HEK293T (cell line): ENCODE data around the gene TMSB4Y.

Experiments used
- CTCF ChIA-PET: fragments of 350-600 bp; formaldehyde crosslinking; extraction: SDS; loops from one replicate; lab custom pipeline; 2021; ENCODE audit warnings: antibody characterized with exemption, inconsistent platforms; lab: Yijun Ruan, JAX
- POLR2A ChIA-PET: fragments of 350-600 bp; formaldehyde crosslinking; extraction: SDS; loops from one replicate; lab custom pipeline; 2020; ENCODE audit warnings: antibody characterized with exemption, inconsistent platforms; lab: Yijun Ruan, JAX
- DNase-seq: peaks from one replicate; pipeline ENCODE4 v3.0.0; 2012; ENCODE audit warnings: mixed read lengths; ENCODE audit errors: extremely low spot score
- ARNT ChIP-seq: fragments of 450-650 bp; IDR thresholded peaks from 2 replicates; pipeline ENCODE4 v1.6.1; 2017; ENCODE audit warnings: mild to moderate bottlenecking
- BHLHE40 ChIP-seq: fragments of 450-650 bp; IDR thresholded peaks from 2 replicates; pipeline ENCODE4 v1.6.1; 2016; ENCODE audit warnings: mild to moderate bottlenecking, moderate library complexity, borderline replicate concordance
- CTBP1 ChIP-seq: fragments of 450-650 bp; IDR thresholded peaks from 2 replicates; pipeline ENCODE4 v1.6.1; 2016; ENCODE audit warnings: borderline replicate concordance
- ELF4 ChIP-seq: fragments of 450-650 bp; IDR thresholded peaks from 2 replicates; pipeline ENCODE4 v1.6.1; 2017; ENCODE audit warnings: antibody characterized with exemption
- FOXA1 ChIP-seq: fragments of 450-650 bp; IDR thresholded peaks from 2 replicates; pipeline ENCODE4 v1.6.1; 2016; ENCODE audit warnings: mild to moderate bottlenecking
- FOXK2 ChIP-seq: fragments of 450-650 bp; IDR thresholded peaks from 2 replicates; pipeline ENCODE4 v1.6.1; 2016; ENCODE audit warnings: mild to moderate bottlenecking
- FOXM1 ChIP-seq: fragments of 450-650 bp; IDR thresholded peaks from 2 replicates; pipeline ENCODE4 v1.6.1; 2017; ENCODE audit warnings: mild to moderate bottlenecking, borderline replicate concordance
- HDGF ChIP-seq: fragments of 450-650 bp; IDR thresholded peaks from 2 replicates; pipeline ENCODE4 v1.6.1; 2017; ENCODE audit warnings: antibody characterized with exemption, borderline replicate concordance
- L3MBTL2 ChIP-seq: fragments of 450-650 bp; conservative IDR thresholded peaks from 2 replicates; pipeline ENCODE4 v1.6.1; 2016; ENCODE audit warnings: mild to moderate bottlenecking
- LEF1 ChIP-seq: fragments of 450-650 bp; IDR thresholded peaks from 2 replicates; pipeline ENCODE4 v1.6.1; 2017; ENCODE audit warnings: mild to moderate bottlenecking, borderline replicate concordance
- NFRKB ChIP-seq: fragments of 450-650 bp; IDR thresholded peaks from 2 replicates; pipeline ENCODE4 v1.6.1; 2016; ENCODE audit warnings: mild to moderate bottlenecking, moderate library complexity
- PKNOX1 ChIP-seq: fragments of 450-650 bp; IDR thresholded peaks from 2 replicates; pipeline ENCODE4 v1.6.1; 2016
- SP1 ChIP-seq: fragments of 450-650 bp; IDR thresholded peaks from 2 replicates; pipeline ENCODE4 v1.6.1; 2017
- SUZ12 ChIP-seq: fragments of 450-650 bp; IDR thresholded peaks from 2 replicates; pipeline ENCODE4 v1.6.1; 2016; ENCODE audit warnings: mild to moderate bottlenecking
- TARDBP ChIP-seq: fragments of 450-650 bp; IDR thresholded peaks from 2 replicates; pipeline ENCODE4 v1.6.1; 2016
- ZNF384 ChIP-seq: fragments of 450-650 bp; IDR thresholded peaks from 2 replicates; pipeline ENCODE4 v1.6.1; 2016

The TMSB4Y gene

DNA sequence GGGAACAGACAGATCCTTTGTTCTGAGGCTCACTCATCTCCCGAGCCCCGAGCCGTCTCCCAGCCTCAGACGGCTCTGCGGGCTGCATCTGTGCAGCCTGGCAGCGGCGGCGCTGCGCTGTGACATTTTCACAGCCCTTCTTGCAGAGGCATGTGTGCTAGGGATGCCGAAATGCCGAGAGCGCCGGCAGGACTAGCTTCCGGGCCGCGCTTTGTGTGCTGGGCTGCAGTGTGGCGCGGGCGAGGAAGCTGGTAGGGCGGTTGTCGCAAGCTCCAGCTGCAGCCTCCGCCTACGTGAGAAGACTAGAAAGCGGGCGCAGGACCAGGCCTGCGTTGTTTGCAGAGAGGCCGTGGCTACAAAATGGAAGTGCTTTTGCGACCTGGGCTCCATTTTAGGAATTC lies at the start of gene TMSB4Y:
TSS of gene TMSB4Y (plus strand) at position 332 of the 401 bp plus-strand sequence.
- ChIA-PET POLR2A (no interaction called here), CTCF (no interaction called here)
- DNase-seq, result no peak
- TF ChIP-seq FOXM1 (no peak), ZNF384 (no peak), FOXA1 (no peak), NFRKB (no peak), SP1 (no peak), FOXK2 (no peak), SUZ12 (no peak), L3MBTL2 (no peak), CTBP1 (no peak), PKNOX1 (no peak), HDGF (no peak), TARDBP (no peak), ELF4 (no peak), LEF1 (no peak), BHLHE40 (no peak)

GRCh38 chrY:13664162-13664561 lies 39.5 kb upstream of the TMSB4Y start:
- POLR2A ChIA-PET, result no interaction called here
- TF ChIP-seq ZNF384 (no peak), LEF1 (no peak), CTBP1 (no peak), NFRKB (no peak), PKNOX1 (no peak), SP1 (no peak), TARDBP (no peak), FOXM1 (no peak), FOXK2 (no peak), ARNT (no peak), SUZ12 (no peak), FOXA1 (no peak), BHLHE40 (no peak), L3MBTL2 (no peak), ELF4 (no peak), HDGF (no peak)
- no peak for DNase-seq
- CTCF ChIA-PET, result no interaction called here

DNA sequence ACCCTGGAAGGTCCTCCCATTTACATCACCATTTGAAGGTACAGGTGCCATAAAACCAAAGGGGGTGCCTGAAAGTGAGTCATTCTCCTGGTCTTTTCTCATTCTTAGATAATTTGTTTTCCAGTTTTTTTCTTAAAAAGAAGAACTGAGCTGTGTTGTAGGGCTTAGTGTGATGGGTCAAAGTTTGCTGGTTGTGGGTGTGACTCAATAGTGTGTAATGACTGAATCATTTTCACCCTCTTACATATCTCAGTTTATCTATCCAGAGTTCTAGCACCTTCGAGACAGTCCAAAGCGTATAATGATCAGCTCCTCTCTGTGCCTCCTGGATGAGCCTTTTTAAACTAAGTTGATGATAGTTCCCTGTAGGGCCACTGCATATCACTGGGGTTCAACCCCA lies 32.6 kb upstream of the TMSB4Y start:
- CTCF ChIA-PET, result no interaction called here
- no peak for TF ChIP-seq TARDBP
- TF ChIP-seq SP1, result no peak
- TF ChIP-seq FOXK2, result no peak
- TF ChIP-seq HDGF, result no peak
- no peak for TF ChIP-seq CTBP1
- TF ChIP-seq PKNOX1, result no peak
- TF ChIP-seq FOXM1, result no peak
- no peak for TF ChIP-seq ARNT
- no peak for TF ChIP-seq FOXA1
- no peak for TF ChIP-seq BHLHE40
- no peak for TF ChIP-seq ZNF384
- TF ChIP-seq L3MBTL2, result no peak
- no peak for TF ChIP-seq LEF1
- TF ChIP-seq SUZ12, result no peak
- TF ChIP-seq NFRKB, result no peak
- TF ChIP-seq ELF4, result no peak
- POLR2A ChIA-PET, result no interaction called here
- no peak for DNase-seq

DNA sequence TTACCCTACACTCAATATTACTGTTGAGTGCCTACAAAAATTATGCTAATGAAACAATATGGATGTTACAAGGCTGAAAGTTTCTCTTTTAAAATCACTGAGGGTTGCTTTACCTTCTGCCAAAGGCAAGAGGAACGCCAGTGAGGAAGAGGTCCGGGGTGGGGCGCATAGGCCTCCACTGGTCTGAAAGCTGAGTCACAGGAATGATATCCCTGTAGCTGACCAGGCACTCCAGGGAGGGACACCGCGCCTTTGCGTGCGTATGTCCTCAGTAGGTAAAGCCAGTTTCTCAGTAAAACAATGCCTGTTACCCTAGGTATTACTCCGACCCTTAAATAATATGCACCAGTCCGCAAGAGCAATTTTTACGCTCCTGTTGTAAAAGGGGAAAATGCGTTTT lies 1.4 kb upstream of the TMSB4Y start:
- ChIA-PET CTCF (no interaction called here), POLR2A (no interaction called here)
- no peak for TF ChIP-seq FOXA1
- no peak for TF ChIP-seq HDGF
- TF ChIP-seq CTBP1, result no peak
- no peak for TF ChIP-seq LEF1
- no peak for TF ChIP-seq ARNT
- no peak for TF ChIP-seq ZNF384
- TF ChIP-seq SP1, result no peak
- TF ChIP-seq SUZ12, result no peak
- no peak for TF ChIP-seq TARDBP
- no peak for TF ChIP-seq FOXK2
- TF ChIP-seq ELF4, result no peak
- TF ChIP-seq PKNOX1, result no peak
- TF ChIP-seq L3MBTL2, result no peak
- no peak for TF ChIP-seq NFRKB
- TF ChIP-seq FOXM1, result no peak
- DNase-seq, result no peak

DNA sequence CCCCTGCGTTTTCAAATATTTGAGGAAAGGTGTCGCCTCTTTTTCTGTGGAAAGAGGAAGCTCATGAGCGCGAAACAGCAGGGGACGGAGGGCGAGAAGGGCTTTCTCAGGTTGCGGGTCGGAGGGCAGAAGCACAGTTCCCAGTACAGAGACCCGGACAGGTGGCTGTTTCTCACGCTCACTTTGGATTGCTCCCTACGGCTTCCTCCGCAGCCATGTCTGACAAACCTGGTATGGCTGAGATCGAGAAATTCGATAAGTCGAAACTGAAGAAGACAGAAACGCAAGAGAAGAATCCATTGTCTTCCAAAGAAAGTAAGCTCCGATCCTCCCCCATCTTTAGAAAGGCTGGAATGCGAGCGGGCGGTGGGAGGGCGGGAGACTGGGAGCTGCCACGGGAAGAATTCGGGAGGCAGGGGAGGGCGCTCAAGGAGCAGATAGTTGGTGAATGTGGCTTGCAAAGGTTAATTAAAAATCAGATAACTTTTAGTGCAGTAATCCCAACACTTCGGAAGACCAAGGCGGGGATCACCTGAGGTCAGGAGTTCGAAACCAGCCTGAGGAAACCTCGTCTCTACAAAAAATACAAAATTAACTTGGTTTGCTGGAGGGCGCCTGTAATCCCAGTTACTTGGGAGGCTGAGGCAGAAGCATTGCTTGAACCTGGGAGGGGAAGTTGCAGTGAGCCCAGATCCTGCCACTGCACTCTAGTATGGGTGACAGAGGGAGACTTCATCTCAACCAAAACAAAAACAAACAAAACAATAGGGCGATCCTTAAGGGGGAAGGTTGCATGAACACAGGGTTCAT lies 627 bp downstream of the TMSB4Y start:
- TF ChIP-seq NFRKB (no peak), ZNF384 (no peak), CTBP1 (no peak), ELF4 (no peak), PKNOX1 (no peak), L3MBTL2 (no peak), FOXM1 (no peak), SUZ12 (no peak), HDGF (no peak), FOXA1 (no peak), SP1 (no peak)
- CTCF ChIA-PET, result no interaction called here
- POLR2A ChIA-PET, result no interaction called here
- no peak for DNase-seq
